ENCODE measurements around the gene TRIM28. TPM values are rescaled to one million over a fixed set of nuclear protein-coding genes. Genes with fewer than 3 reads are reported as not detected.
A peak's percentile ranks its signal among the peaks of the same experiment; 100 is the strongest.

Gene TRIM28
- total and polyA plus RNA-seq, 9 of the 15 experiments (the other 6 are each of a cell fraction or from before 2014, with no cell fraction given), result 12.1 to 797 (median 490) TPM

DNA sequence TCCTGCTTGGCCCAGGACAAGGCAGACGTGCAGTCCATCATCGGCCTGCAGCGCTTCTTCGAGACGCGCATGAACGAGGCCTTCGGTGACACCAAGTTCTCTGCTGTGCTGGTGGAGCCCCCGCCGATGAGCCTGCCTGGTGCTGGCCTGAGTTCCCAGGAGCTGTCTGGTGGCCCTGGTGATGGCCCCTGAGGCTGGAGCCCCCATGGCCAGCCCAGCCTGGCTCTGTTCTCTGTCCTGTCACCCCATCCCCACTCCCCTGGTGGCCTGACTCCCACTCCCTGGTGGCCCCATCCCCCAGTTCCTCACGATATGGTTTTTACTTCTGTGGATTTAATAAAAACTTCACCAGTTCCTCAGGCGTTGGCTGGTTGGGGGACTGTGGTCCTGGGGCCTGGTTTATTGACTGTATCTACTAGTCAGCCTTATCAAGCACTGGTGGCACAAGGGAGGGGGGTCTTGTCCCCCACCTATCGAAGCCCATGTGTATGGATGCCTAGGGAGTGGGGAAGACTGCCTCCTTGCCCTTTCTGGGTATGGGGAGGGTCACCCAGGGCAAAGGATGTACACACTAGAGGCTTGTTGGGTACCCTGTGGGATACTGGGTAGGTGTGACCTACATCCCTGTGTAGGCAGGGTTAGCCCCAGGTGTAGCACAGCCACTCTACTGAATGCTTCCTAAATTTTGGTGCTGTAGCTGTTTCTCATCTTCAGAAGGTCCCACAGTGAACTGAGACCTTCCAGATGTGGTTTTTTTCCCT lies 6.7 kb downstream of the TRIM28 start (continued):
- TF ChIP-seq, protein P1, sequence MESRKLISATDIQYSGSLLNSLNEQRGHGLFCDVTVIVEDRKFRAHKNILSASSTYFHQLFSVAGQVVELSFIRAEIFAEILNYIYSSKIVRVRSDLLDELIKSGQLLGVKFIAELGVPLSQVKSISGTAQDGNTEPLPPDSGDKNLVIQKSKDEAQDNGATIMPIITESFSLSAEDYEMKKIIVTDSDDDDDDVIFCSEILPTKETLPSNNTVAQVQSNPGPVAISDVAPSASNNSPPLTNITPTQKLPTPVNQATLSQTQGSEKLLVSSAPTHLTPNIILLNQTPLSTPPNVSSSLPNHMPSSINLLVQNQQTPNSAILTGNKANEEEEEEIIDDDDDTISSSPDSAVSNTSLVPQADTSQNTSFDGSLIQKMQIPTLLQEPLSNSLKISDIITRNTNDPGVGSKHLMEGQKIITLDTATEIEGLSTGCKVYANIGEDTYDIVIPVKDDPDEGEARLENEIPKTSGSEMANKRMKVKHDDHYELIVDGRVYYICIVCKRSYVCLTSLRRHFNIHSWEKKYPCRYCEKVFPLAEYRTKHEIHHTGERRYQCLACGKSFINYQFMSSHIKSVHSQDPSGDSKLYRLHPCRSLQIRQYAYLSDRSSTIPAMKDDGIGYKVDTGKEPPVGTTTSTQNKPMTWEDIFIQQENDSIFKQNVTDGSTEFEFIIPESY (CRISPR knock-in tag; IDR thresholded peaks at IDR 0.05), result no peak
- TF ChIP-seq ZNF311 (CRISPR knock-in tag; IDR thresholded peaks at IDR 0.05), result no peak
- no peak for TF ChIP-seq MIER1 (IDR thresholded peaks at IDR 0.05; ENCODE audit: low read depth)
- TF ChIP-seq ZNF347 (CRISPR knock-in tag; IDR thresholded peaks at IDR 0.05; ENCODE audit: low read depth), result no peak
- no peak for TF ChIP-seq ZNF174 (CRISPR knock-in tag; IDR thresholded peaks at IDR 0.05)
- no peak for TF ChIP-seq ZNF707 (CRISPR knock-in tag; conservative IDR thresholded peaks at IDR 0.05)
- TF ChIP-seq CREB1 (IDR thresholded peaks at IDR 0.05), result no peak
- TF ChIP-seq CREB1 (CRISPR knock-in tag; IDR thresholded peaks at IDR 0.05), result 0 out of 2 replicates have a peak, but pooled peaks have one; percentile 16
- TF ChIP-seq, protein P2, sequence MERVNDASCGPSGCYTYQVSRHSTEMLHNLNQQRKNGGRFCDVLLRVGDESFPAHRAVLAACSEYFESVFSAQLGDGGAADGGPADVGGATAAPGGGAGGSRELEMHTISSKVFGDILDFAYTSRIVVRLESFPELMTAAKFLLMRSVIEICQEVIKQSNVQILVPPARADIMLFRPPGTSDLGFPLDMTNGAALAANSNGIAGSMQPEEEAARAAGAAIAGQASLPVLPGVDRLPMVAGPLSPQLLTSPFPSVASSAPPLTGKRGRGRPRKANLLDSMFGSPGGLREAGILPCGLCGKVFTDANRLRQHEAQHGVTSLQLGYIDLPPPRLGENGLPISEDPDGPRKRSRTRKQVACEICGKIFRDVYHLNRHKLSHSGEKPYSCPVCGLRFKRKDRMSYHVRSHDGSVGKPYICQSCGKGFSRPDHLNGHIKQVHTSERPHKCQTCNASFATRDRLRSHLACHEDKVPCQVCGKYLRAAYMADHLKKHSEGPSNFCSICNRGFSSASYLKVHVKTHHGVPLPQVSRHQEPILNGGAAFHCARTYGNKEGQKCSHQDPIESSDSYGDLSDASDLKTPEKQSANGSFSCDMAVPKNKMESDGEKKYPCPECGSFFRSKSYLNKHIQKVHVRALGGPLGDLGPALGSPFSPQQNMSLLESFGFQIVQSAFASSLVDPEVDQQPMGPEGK (CRISPR knock-in tag; IDR thresholded peaks at IDR 0.05; ENCODE audit: borderline replicate concordance), result no peak
- TF ChIP-seq, protein P3, sequence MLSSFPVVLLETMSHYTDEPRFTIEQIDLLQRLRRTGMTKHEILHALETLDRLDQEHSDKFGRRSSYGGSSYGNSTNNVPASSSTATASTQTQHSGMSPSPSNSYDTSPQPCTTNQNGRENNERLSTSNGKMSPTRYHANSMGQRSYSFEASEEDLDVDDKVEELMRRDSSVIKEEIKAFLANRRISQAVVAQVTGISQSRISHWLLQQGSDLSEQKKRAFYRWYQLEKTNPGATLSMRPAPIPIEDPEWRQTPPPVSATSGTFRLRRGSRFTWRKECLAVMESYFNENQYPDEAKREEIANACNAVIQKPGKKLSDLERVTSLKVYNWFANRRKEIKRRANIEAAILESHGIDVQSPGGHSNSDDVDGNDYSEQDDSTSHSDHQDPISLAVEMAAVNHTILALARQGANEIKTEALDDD (IDR thresholded peaks at IDR 0.05), result no peak
- no peak for TF ChIP-seq RFX7 (CRISPR knock-in tag; IDR thresholded peaks at IDR 0.05)
- no peak for TF ChIP-seq HOXB6 (CRISPR knock-in tag; IDR thresholded peaks at IDR 0.05; ENCODE audit: borderline replicate concordance)
- TF ChIP-seq, protein P4, sequence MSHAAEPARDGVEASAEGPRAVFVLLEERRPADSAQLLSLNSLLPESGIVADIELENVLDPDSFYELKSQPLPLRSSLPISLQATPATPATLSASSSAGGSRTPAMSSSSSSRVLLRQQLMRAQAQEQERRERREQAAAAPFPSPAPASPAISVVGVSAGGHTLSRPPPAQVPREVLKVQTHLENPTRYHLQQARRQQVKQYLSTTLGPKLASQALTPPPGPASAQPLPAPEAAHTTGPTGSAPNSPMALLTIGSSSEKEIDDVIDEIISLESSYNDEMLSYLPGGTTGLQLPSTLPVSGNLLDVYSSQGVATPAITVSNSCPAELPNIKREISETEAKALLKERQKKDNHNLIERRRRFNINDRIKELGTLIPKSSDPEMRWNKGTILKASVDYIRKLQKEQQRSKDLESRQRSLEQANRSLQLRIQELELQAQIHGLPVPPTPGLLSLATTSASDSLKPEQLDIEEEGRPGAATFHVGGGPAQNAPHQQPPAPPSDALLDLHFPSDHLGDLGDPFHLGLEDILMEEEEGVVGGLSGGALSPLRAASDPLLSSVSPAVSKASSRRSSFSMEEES (CRISPR knock-in tag; IDR thresholded peaks at IDR 0.05), result no peak
- no peak for TF ChIP-seq NELFE (IDR thresholded peaks at IDR 0.05; ENCODE audit: insufficient read depth, insufficient read length)
- TF ChIP-seq GABPB2 (CRISPR knock-in tag; conservative IDR thresholded peaks at IDR 0.05), result no peak
- TF ChIP-seq, protein P5, sequence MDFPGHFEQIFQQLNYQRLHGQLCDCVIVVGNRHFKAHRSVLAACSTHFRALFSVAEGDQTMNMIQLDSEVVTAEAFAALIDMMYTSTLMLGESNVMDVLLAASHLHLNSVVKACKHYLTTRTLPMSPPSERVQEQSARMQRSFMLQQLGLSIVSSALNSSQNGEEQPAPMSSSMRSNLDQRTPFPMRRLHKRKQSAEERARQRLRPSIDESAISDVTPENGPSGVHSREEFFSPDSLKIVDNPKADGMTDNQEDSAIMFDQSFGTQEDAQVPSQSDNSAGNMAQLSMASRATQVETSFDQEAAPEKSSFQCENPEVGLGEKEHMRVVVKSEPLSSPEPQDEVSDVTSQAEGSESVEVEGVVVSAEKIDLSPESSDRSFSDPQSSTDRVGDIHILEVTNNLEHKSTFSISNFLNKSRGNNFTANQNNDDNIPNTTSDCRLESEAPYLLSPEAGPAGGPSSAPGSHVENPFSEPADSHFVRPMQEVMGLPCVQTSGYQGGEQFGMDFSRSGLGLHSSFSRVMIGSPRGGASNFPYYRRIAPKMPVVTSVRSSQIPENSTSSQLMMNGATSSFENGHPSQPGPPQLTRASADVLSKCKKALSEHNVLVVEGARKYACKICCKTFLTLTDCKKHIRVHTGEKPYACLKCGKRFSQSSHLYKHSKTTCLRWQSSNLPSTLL (IDR thresholded peaks at IDR 0.05), result no peak
- peak; percentile 68 for TF ChIP-seq RBFOX2 (IDR thresholded peaks at IDR 0.05; ENCODE audit: low read depth, low read length)
- TF ChIP-seq, protein P6, sequence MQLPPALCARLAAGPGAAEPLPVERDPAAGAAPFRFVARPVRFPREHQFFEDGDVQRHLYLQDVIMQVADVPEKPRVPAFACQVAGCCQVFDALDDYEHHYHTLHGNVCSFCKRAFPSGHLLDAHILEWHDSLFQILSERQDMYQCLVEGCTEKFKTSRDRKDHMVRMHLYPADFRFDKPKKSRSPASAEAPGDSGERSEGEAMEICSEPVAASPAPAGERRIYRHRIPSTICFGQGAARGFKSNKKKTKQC (CRISPR knock-in tag; IDR thresholded peaks at IDR 0.05), result no peak
- TF ChIP-seq SRSF3 (IDR thresholded peaks at IDR 0.05; ENCODE audit: insufficient read depth, low read length), result no peak

Measured in K562 (cell line).